NCI-H446 treated with DMSO at 0.1 percent for 48 hours (cell line): Measurements from ENCODE around the gene MTHFSD.

Experiments
- DNase-seq: peaks from one replicate; lab custom pipeline; 2025; lab: John Stamatoyannopoulos, UW

The MTHFSD gene

GRCh38 chr16:86514481-86515376 is 40.3 kb downstream of the MTHFSD start:
- no peak for DNase-seq

GRCh38 chr16:86513471-86514277 is 41.4 kb downstream of the MTHFSD start:
- no peak for DNase-seq

- DNase-seq, result no peak
These were observed 42.1 kb downstream of the MTHFSD start for GRCh38 chr16:86512860-86513470.

- DNase-seq, result no peak
These were observed 42.7 kb downstream of the MTHFSD start for GRCh38 chr16:86512301-86512859.

GRCh38 chr16:86511317-86512161 is 43.5 kb downstream of the MTHFSD start:
- no peak for DNase-seq

GRCh38 chr16:86510465-86511261 is 44.4 kb downstream of the MTHFSD start, which contains the start of gene FOXF1:
TSS of gene FOXF1 (plus strand) at chr16:86510527. CDS start at chr16:86510570, 43 bp downstream.
- DNase-seq, result no peak

- DNase-seq, result no peak
These were observed 45.1 kb downstream of the MTHFSD start for GRCh38 chr16:86509759-86510464.

GRCh38 chr16:86508947-86509758 is 45.9 kb downstream of the MTHFSD start:
- no peak for DNase-seq

- DNase-seq, result no peak
These were observed 46.7 kb downstream of the MTHFSD start for GRCh38 chr16:86508028-86508946.

GRCh38 chr16:86507173-86508027 is 47.6 kb downstream of the MTHFSD start:
- DNase-seq, result no peak

GRCh38 chr16:86505899-86506864 is 48.9 kb downstream of the MTHFSD start:
- no peak for DNase-seq

- no peak for DNase-seq
These were observed 49.7 kb downstream of the MTHFSD start for GRCh38 chr16:86505185-86505898.

GRCh38 chr16:86504315-86505184 is 50.5 kb downstream of the MTHFSD start:
- no peak for DNase-seq

GRCh38 chr16:86503830-86504229 is 51.2 kb downstream of the MTHFSD start:
- no peak for DNase-seq
